ENCODE data around the gene KRTAP17-1. TPM values are rescaled to one million over a fixed set of nuclear protein-coding genes. Genes with fewer than 3 reads are reported as not detected.

KRTAP17-1 gene
- polyA plus RNA-seq, 1 of the 3 experiments (the other 2 are of a cell fraction), result not detected

- CTCF ChIA-PET, result interaction anchor here (0.6 to 3.9 kb wide), 3 partner anchors 18 to 246 kb away, joined by 3 to 17 read pairs (median 4); no protein-coding TSS in a partner anchor
- no peaks in the 10 kb centered on the region for H3K36me3 ChIP-seq (replicated peaks in 1 of 2; ENCODE audit: control insufficient read depth in 1 of 2, insufficient read depth in 2 of 2, low read length in 1 of 2)
- no peak overlapping the region for H3K27ac ChIP-seq (ENCODE audit: low read depth in 2 of 2, low read length in 1 of 2)
These were observed 12.5 kb downstream of the KRTAP17-1 start for GRCh38 chr17:41302981-41303380.

GRCh38 chr17:41301916-41302901 lies 13.3 kb downstream of the KRTAP17-1 start, which contains the start of gene KRTAP29-1:
KRTAP29-1 (minus strand) TSS chr17:41302851; CDS start chr17:41302851, 0 bp downstream.
- no peaks in the 10 kb centered on the region for H3K79me2 ChIP-seq (ENCODE audit: insufficient read depth)
- peaks cover 55% of the 10 kb centered on the region; the same call in 1 of the 2 replicates for H3K27me3 ChIP-seq (ENCODE audit: insufficient read depth)
- no peak within 1 kb of the TSS for H3K27ac ChIP-seq (ENCODE audit: low read depth in 2 of 2, low read length in 1 of 2)
- CTCF ChIA-PET, result interaction anchor here (0.6 to 3.9 kb wide), 3 partner anchors 19 to 247 kb away, joined by 3 to 17 read pairs (median 4); no protein-coding TSS in a partner anchor
- no peaks in the 10 kb centered on the region for H3K36me3 ChIP-seq (replicated peaks in 1 of 2; ENCODE audit: control insufficient read depth in 1 of 2, insufficient read depth in 2 of 2, low read length in 1 of 2)
- no peak within 1 kb of the TSS for H3K9ac ChIP-seq
- peaks cover 0 to 12% of the 10 kb centered on the region in 2 experiments; a peak in 1 of 4 replicates for H3K4me1 ChIP-seq (ENCODE audit: control insufficient read depth in 1 of 2, insufficient read depth in 2 of 2, low read depth in 1 of 2, low read length in 1 of 2)
- WGBS (ENCODE audit: low lambda C conversion rate), result 13% methylated on average over 11 of the region's 11 CpGs
- H3K9me3 ChIP-seq, result no peaks in the 10 kb centered on the region
- no peaks in the 10 kb centered on the region for H3K9me2 ChIP-seq
- POLR2A ChIA-PET, result no interaction called here
- TF ChIP-seq TCF12 (IDR thresholded peaks at IDR 0.05), result peak; percentile 5; the same call in 1 of the 2 replicates
- no peak for TF ChIP-seq FOXM1 (IDR thresholded peaks at IDR 0.05; ENCODE audit: low read depth)
- no peak for TF ChIP-seq CHD2 (IDR thresholded peaks at IDR 0.05; ENCODE audit: low read length, partially characterized antibody)
- H3F3A ChIP-seq (replicated peaks; ENCODE audit: insufficient read depth), result no peaks in the 10 kb centered on the region
- no peak within 1 kb of the TSS for H3K4me2 ChIP-seq
- no peak for DNase-seq
- no peak within 1 kb of the TSS for H2AFZ ChIP-seq (ENCODE audit: low read depth)
- H3K4me3 ChIP-seq (ENCODE audit: low read depth in 2 of 2, low read length in 1 of 2), result no peak within 1 kb of the TSS
- H4K20me1 ChIP-seq (ENCODE audit: insufficient read depth), result no peaks in the 10 kb centered on the region

More at GRCh38 chr17:41302981-41303380, 12.5 kb downstream of the KRTAP17-1 start:
- no peak for DNase-seq
- peaks cover 54% of the 10 kb centered on the region; the same call in 1 of the 2 replicates for H3K27me3 ChIP-seq (ENCODE audit: insufficient read depth)
- no peaks in the 10 kb centered on the region for H3F3A ChIP-seq (replicated peaks; ENCODE audit: insufficient read depth)
- H3K4me1 ChIP-seq (ENCODE audit: control insufficient read depth in 1 of 2, insufficient read depth in 2 of 2, low read depth in 1 of 2, low read length in 1 of 2), result peaks cover 0 to 14% of the 10 kb centered on the region in 2 experiments; a peak in 1 of 4 replicates
- no peak overlapping the region for H3K4me3 ChIP-seq (ENCODE audit: low read depth in 2 of 2, low read length in 1 of 2)
- whole genome bisulfite sequencing (ENCODE audit: low lambda C conversion rate), result 65% methylated on average over 4 of the region's 4 CpGs
- H3K9me2 ChIP-seq, result no peaks in the 10 kb centered on the region
- H3K4me2 ChIP-seq, result no peak overlapping the region
- TF ChIP-seq USF2 (IDR thresholded peaks at IDR 0.05; ENCODE audit: borderline replicate concordance, low read depth, low read length), result no peak
- TF ChIP-seq CHD2 (IDR thresholded peaks at IDR 0.05; ENCODE audit: low read length, partially characterized antibody), result no peak
- no peak for TF ChIP-seq FOSL2 (IDR thresholded peaks at IDR 0.05; ENCODE audit: borderline replicate concordance, low read depth)
- TF ChIP-seq PBX3 (IDR thresholded peaks at IDR 0.05), result no peak
- TF ChIP-seq FOXJ3 (CRISPR knock-in tag; IDR thresholded peaks at IDR 0.05), result no peak
- no peak for TF ChIP-seq GABPA (IDR thresholded peaks at IDR 0.05; ENCODE audit: low read depth)
- TF ChIP-seq IRF3 (IDR thresholded peaks at IDR 0.05; ENCODE audit: low read depth, low read length), result no peak
- H4K20me1 ChIP-seq (ENCODE audit: insufficient read depth), result no peaks in the 10 kb centered on the region
- no peaks in the 10 kb centered on the region for H3K9me3 ChIP-seq
- no peak overlapping the region for H3K9ac ChIP-seq
- no peaks in the 10 kb centered on the region for H3K79me2 ChIP-seq (ENCODE audit: insufficient read depth)
- no peak overlapping the region for H2AFZ ChIP-seq (ENCODE audit: low read depth)
- POLR2A ChIA-PET, result no interaction called here

All from SK-N-SH (cell line).